GM11168 (cell line): ENCODE results near the gene C11orf86.

Experiments
- in situ Hi-C: fragments of 300-500 bp; cut with MboI; formaldehyde crosslinking; loops from one replicate; pipeline ENCODE4 v1.12.0; 2022; ENCODE audit warnings: low sequenced_read_pairs; ENCODE audit not compliant: unreplicated experiment

C11orf86 gene

DNA sequence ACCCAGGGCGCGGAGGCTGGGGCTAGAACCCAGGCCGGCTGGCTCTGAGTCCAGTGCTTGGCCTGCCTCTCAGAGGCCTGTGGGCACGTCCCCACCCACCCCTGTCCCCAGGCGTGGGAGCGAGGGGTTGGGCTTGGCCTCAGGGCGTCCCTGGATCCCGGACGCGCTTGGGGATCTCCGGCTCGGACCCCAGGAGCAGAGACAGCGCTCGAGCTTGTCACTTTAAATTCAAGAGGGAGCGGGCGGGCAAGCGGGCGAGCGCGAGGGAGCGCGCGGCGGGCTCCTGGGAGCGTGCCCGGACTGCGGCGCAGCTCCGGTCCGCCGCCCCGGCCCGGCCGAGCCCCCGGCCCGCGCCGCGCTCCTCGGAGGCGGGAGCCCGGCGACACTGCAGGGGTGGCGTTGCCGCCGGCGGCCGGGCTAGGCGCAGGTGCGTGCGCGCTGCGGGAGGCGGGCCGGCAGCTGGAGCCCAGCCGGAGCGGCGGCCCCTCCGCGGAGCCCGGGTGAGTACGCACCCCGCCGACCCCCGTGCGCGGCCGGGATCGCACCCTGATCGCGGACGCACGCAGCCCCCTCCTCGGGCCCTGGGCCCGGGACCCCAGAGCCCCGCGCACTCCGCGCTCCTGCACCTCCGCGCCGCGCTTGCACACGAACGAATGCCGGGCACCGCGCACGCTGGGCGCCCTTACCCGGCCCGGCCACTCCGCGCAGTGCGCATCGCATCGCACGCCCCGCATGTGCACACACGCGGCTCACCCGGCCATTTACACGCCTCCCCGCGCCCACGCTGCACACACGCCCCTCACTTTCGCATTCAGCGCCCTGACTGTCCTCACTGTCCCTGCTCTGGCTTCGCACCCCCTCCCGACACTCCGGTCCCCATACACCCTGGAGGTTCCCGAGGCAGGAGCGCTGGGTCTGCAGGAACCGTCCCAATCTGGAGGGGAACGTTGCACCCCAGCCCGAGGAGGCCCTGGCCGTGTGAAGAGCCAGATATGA is 48.2 kb downstream of the C11orf86 start, which contains the start of gene SYT12:
Gene SYT12, plus strand, starts transcription at position 174 of the 996 bp plus-strand sequence. CDS start 7,011 bp downstream, outside the sequence.
- in situ Hi-C loops, result no loop called here

- in situ Hi-C loops, result no loop called here
Observed at GRCh38 chr11:67023957-67024353, 48.9 kb downstream of the C11orf86 start.

GRCh38 chr11:67024410-67024809 is 49.3 kb downstream of the C11orf86 start:
- in situ Hi-C loops, result no loop called here

DNA sequence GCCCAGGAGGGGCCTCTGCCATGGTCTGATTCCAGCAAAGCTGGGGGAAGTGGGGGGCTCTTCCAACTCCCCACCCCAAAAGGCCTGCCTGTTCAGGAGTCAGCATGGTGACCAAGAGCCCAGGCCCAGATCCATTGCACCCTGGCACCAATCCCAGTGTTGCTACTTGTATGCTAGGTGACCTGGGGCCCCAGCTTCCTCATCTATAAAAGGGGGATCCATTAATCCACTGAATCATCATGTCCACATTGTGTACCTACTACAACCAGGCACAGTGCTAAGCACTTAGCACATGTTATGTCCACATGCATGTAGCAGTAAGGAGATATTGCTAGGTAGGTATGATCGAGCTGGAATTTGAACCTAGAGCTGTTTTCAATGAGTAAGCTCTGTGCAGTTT is 49.9 kb downstream of the C11orf86 start:
- in situ Hi-C loops, result no loop called here

GRCh38 chr11:67025750-67026149 is 50.6 kb downstream of the C11orf86 start:
- in situ Hi-C loops, result no loop called here
